ENCODE measurements around the gene KBTBD13. TPM values are rescaled to one million over a fixed set of nuclear protein-coding genes. Genes with fewer than 3 reads are reported as not detected.

KBTBD13 gene
- not detected for total RNA-seq

- Histone ChIP-seq H3K36me3 (no peaks in the 10 kb centered on the region), H3K27ac (peak within 1 kb of the TSS in 1 of 4 donors; percentile 6), H3K27me3 (peaks cover 13% of the 10 kb centered on the region), H3K4me1 (peaks cover 4 to 55% (median 8%) of the 10 kb centered on the region in 3 donors), H3K4me3 (peak within 1 kb of the TSS in 1 of 2 donors; percentile 12), H3K9me3 (no peaks in the 10 kb centered on the region)
- no peak for ATAC-seq
- TF ChIP-seq EP300 (IDR thresholded peaks at IDR 0.05), result no peak
- no peak for TF ChIP-seq POLR2AphosphoS5 (IDR thresholded peaks at IDR 0.05)
- TF ChIP-seq POLR2A (IDR thresholded peaks at IDR 0.05), result no peak
- TF ChIP-seq CTCF (IDR thresholded peaks at IDR 0.05), result no peak
- no CpG with 5 or more reads among the region's 73 CpGs for WGBS, 2 donors (ENCODE audit: low coverage in 1 of 2)
Observed at GRCh38 chr15:65076486-65077290, at the start of gene KBTBD13. Gene KBTBD13 (plus strand): TSS chr15:65076746. CDS start chr15:65076816, 70 bp downstream.

GRCh38 chr15:65026756-65027155 is 49.8 kb upstream of the KBTBD13 start:
- 77 to 80% methylated on average over 4 to 6 of the region's 6 CpGs for whole genome bisulfite sequencing, 2 donors (ENCODE audit: low coverage in 1 of 2)
- H3K36me3 ChIP-seq, result peaks cover 0 to 40% of the 10 kb centered on the region in 2 donors
- no peak overlapping the region for H3K4me3 ChIP-seq
- peaks cover 3 to 26% (median 10%) of the 10 kb centered on the region in 3 donors for H3K4me1 ChIP-seq
- no peaks in the 10 kb centered on the region for H3K9me3 ChIP-seq
- no peaks in the 10 kb centered on the region for H3K27me3 ChIP-seq
- TF ChIP-seq POLR2A (IDR thresholded peaks at IDR 0.05), result no peak
- no peak for TF ChIP-seq POLR2AphosphoS5 (IDR thresholded peaks at IDR 0.05)
- no peak for TF ChIP-seq EP300 (IDR thresholded peaks at IDR 0.05)
- no peak for TF ChIP-seq CTCF (IDR thresholded peaks at IDR 0.05)
- no peak overlapping the region for H3K27ac ChIP-seq
- no peak for ATAC-seq

- peak overlapping the region in 1 of 4 donors; percentile 86 for H3K27ac ChIP-seq
- no peaks in the 10 kb centered on the region for H3K27me3 ChIP-seq
- no peak for ATAC-seq
- no peak overlapping the region for H3K4me3 ChIP-seq
- 47 to 58% methylated on average over 1 of the region's 1 CpG for WGBS, 2 donors (ENCODE audit: low coverage in 1 of 2)
- H3K4me1 ChIP-seq, result peaks cover 3 to 26% (median 10%) of the 10 kb centered on the region in 3 donors
- peaks cover 0 to 37% of the 10 kb centered on the region in 2 donors for H3K36me3 ChIP-seq
- no peaks in the 10 kb centered on the region for H3K9me3 ChIP-seq
- TF ChIP-seq POLR2A (IDR thresholded peaks at IDR 0.05) (no peak), POLR2AphosphoS5 (IDR thresholded peaks at IDR 0.05) (no peak), EP300 (IDR thresholded peaks at IDR 0.05) (no peak), CTCF (IDR thresholded peaks at IDR 0.05) (no peak)
Observed at GRCh38 chr15:65027593-65027992, 49.0 kb upstream of the KBTBD13 start.

GRCh38 chr15:65028338-65028737 is 48.2 kb upstream of the KBTBD13 start:
- no peak for ATAC-seq
- Histone ChIP-seq H3K4me1 (peaks cover 3 to 31% (median 10%) of the 10 kb centered on the region in 3 donors), H3K36me3 (peaks cover 0 to 35% of the 10 kb centered on the region in 2 donors), H3K4me3 (peak overlapping the region; percentile 52 to 93), H3K27me3 (no peaks in the 10 kb centered on the region), H3K9me3 (no peaks in the 10 kb centered on the region), H3K27ac (peak overlapping the region in 1 of 4 donors; percentile 86)
- TF ChIP-seq EP300 (IDR thresholded peaks at IDR 0.05), result no peak
- TF ChIP-seq POLR2AphosphoS5 (IDR thresholded peaks at IDR 0.05), result no peak
- TF ChIP-seq POLR2A (IDR thresholded peaks at IDR 0.05), result no peak
- TF ChIP-seq CTCF (IDR thresholded peaks at IDR 0.05), result no peak
- 20 to 46% methylated on average over 2 to 10 of the region's 10 CpGs for WGBS, 2 donors (ENCODE audit: low coverage in 1 of 2)
